Mononuclear cell (primary cell): ENCODE data around the gene B4GALNT2. TPM values are rescaled to one million over a fixed set of nuclear protein-coding genes. Genes with fewer than 3 reads are reported as not detected.
"Not testable (repeated sequence)": the region's sequence is repeated elsewhere in the genome, so short reads cannot be mapped to it uniquely, and the experiment has no call there.

Experiments
- H3K27me3 ChIP-seq: 2 replicates; pipeline ENCODE4 v1.6.0; 2011; ENCODE audit warnings: low read length, control low read depth; ENCODE audit not compliant: insufficient read depth
- H3K4me1 ChIP-seq: 2 replicates; pipeline ENCODE4 v1.5.1; 2011; ENCODE audit warnings: mild to moderate bottlenecking, low read length, control low read depth; ENCODE audit not compliant: insufficient read depth
- H3K4me3 ChIP-seq: 2 replicates; pipeline ENCODE4 v1.5.1; 2011; ENCODE audit warnings: mild to moderate bottlenecking, low read length, moderate library complexity
- H3K9me3 ChIP-seq: 2 replicates; pipeline ENCODE4 v1.5.1; 2011; ENCODE audit warnings: low read depth, mild to moderate bottlenecking, control low read depth, low read length
- total RNA-seq: library from RNA; depleted of rRNA; stranded (reverse); fragments of >200 nt; gene quantifications from one replicate; pipeline ENCODE4 v1.2.3, GENCODE V29; 2012

The B4GALNT2 gene
- total RNA-seq, 1 donor = under 0.01 TPM

GRCh38 chr17:49136335-49136734 is 3.8 kb downstream of the B4GALNT2 start:
- Histone ChIP-seq H3K4me3 (no peak overlapping the region), H3K9me3 (no peaks in the 10 kb centered on the region), H3K27me3 (peaks cover 34% of the 10 kb centered on the region), H3K4me1 (peaks cover 7% of the 10 kb centered on the region)

DNA sequence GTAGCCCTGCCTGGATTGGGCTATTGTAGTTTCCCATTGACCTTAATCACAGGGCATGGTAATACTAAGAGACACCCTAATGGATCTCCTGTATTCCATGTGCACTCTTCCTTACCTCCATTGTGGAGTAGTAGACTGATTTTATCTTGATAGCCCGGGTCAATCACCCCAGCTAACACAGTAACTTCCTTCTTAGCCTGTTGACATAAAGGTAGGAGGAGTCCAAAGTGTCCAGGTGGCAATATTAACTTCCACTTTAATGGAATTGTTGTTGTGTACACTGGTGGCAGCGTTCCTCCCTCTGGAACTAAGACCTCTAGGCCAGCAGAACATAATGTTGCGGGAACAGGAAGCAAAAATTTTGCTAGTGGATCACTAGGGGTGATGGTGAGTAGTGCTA is 13.1 kb downstream of the B4GALNT2 start:
- not testable (repeated sequence) for H3K4me3 ChIP-seq, H3K9me3 ChIP-seq, H3K4me1 ChIP-seq, H3K27me3 ChIP-seq

- no peak overlapping the region for H3K4me3 ChIP-seq
- H3K9me3 ChIP-seq = no peaks in the 10 kb centered on the region
- peaks cover 3% of the 10 kb centered on the region for H3K27me3 ChIP-seq
- H3K4me1 ChIP-seq = no peaks in the 10 kb centered on the region
Observed at GRCh38 chr17:49146620-49147306, 14.2 kb downstream of the B4GALNT2 start.

- peaks cover 3% of the 10 kb centered on the region for H3K27me3 ChIP-seq
- H3K4me3 ChIP-seq = no peak overlapping the region
- no peaks in the 10 kb centered on the region for H3K4me1 ChIP-seq
- H3K9me3 ChIP-seq = no peaks in the 10 kb centered on the region
Observed at GRCh38 chr17:49148171-49148570, 15.6 kb downstream of the B4GALNT2 start.

DNA sequence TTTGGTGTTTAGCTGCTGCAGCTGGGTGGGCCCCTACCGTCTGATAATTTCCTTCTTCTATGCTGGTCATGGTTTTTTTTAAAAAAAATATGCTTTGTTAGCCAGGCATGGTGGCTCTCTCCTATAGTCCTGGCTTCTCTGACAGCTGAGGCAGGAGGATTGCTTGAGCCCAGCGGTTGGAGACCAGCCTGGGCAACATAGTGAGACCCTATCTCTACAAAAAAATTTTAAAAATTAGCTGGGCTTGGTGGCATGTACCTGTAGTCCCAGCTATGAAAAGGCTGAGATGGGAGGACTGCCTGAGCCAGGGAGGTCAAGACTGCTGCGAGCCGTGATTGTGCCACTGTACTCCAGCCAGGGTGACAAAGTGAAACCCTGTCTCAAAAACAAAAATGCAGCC is 19.4 kb downstream of the B4GALNT2 start:
- Histone ChIP-seq H3K9me3 (no peaks in the 10 kb centered on the region), H3K4me3 (no peak overlapping the region), H3K4me1 (no peaks in the 10 kb centered on the region), H3K27me3 (no peaks in the 10 kb centered on the region)

GRCh38 chr17:49156256-49156655 is 23.7 kb downstream of the B4GALNT2 start:
- no peaks in the 10 kb centered on the region for H3K4me1 ChIP-seq
- peaks cover 13% of the 10 kb centered on the region for H3K27me3 ChIP-seq
- H3K9me3 ChIP-seq = no peaks in the 10 kb centered on the region
- H3K4me3 ChIP-seq = no peak overlapping the region

DNA sequence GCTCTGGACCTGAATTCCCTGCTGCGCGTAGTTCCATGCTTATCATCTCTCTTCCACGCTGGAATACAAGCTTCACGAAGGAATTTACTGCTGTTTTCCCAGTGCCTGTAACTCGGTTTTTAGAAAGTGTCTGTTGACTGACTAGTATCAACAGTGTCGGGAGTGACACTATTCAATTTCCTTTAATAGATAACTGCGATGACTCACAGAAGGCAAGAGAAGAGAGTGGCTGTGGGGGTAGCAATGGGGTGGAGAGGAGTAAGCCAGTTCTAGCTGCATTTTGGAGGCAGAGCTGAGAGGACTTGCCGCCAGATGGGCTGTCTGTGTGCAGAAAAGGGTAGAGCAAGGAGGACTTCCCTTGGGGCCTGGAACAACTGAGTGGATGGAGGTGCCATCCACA is 25.2 kb downstream of the B4GALNT2 start:
- Histone ChIP-seq H3K27me3 (peaks cover 13% of the 10 kb centered on the region), H3K4me3 (no peak overlapping the region), H3K4me1 (no peaks in the 10 kb centered on the region), H3K9me3 (no peaks in the 10 kb centered on the region)

GRCh38 chr17:49162866-49163265 is 30.3 kb downstream of the B4GALNT2 start:
- Histone ChIP-seq H3K4me1 (no peaks in the 10 kb centered on the region), H3K4me3 (no peak overlapping the region), H3K9me3 (no peaks in the 10 kb centered on the region), H3K27me3 (peaks cover 10% of the 10 kb centered on the region)

DNA sequence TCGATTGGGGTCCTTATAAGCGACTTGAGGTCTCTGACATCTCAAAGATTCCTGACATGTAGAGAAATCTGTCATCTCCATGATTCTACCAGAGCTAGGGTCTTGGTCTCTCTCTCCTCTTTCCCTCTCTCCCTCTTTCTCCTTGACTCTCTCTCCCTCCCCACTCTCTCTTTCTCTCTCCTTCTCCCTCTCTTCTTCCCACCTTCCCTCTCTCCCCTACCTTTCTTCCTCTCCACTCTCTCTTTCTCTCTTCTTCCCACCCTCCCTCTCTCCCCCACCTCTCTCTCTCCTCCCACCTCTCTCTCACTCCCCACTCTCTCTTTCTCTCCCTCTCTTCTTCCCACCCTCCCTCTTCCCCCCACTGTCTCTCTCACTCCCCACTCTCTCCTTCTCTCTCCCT is 32.6 kb downstream of the B4GALNT2 start:
- Histone ChIP-seq H3K4me3 (no peak overlapping the region), H3K9me3 (no peaks in the 10 kb centered on the region), H3K27me3 (peaks cover 18% of the 10 kb centered on the region), H3K4me1 (no peaks in the 10 kb centered on the region)

- H3K4me1 ChIP-seq = no peaks in the 10 kb centered on the region
- H3K27me3 ChIP-seq = peaks cover 18% of the 10 kb centered on the region
- no peak overlapping the region for H3K4me3 ChIP-seq
- H3K9me3 ChIP-seq = no peaks in the 10 kb centered on the region
Observed at GRCh38 chr17:49168706-49169105, 36.1 kb downstream of the B4GALNT2 start.

- no peak overlapping the region for H3K4me3 ChIP-seq
- no peaks in the 10 kb centered on the region for H3K4me1 ChIP-seq
- H3K27me3 ChIP-seq = peaks cover 18% of the 10 kb centered on the region
- peaks cover 2% of the 10 kb centered on the region for H3K9me3 ChIP-seq
Observed at GRCh38 chr17:49170216-49170615, 37.6 kb downstream of the B4GALNT2 start.

GRCh38 chr17:49170711-49171110 is 38.1 kb downstream of the B4GALNT2 start:
- H3K4me1 ChIP-seq, H3K9me3 ChIP-seq, H3K4me3 ChIP-seq: not testable (repeated sequence)
- H3K27me3 ChIP-seq = peaks cover 21% of the 10 kb centered on the region

DNA sequence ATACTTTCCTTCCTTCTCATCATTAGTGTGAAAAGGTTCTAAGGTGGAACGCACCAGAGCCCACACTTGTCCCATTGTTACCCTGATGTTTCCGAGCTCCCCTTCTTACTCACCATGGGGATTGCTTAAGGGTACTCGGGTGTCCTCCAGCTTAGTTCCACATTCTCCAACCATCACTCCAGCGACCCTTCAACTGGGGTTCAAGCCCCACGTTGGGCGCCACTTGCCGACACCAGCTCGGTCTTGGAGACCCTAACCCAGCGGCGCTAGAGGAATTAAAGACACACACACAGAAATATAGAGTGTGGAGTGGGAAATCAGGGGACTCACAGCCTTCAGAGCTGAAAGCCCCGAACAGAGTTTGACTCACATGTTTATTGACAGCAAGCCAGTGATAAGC is 43.4 kb downstream of the B4GALNT2 start:
- H3K27me3 ChIP-seq, H3K4me3 ChIP-seq, H3K4me1 ChIP-seq: not testable (repeated sequence)
- peaks cover 24% of the 10 kb centered on the region for H3K9me3 ChIP-seq

DNA sequence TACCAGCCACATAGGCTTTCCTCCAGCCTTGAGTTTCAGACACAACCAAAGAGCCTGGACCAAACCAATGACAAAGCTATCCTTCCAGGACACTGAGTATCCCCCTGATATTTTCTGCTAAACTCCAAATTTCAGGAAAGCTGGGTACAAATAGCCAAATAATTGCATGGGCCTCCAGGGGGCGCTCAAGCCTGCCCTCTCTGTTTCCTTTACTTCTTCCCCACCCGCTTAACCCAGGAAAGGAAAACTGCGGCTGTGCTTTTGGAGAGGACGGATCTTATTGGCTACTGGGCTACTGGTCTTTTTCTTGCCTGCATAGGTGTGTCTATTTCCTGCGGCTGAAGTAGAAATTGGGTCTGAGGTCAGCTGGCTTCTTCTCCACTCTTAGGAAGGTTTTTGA is 47.7 kb downstream of the B4GALNT2 start:
- H3K4me1 ChIP-seq = no peaks in the 10 kb centered on the region
- peaks cover 4% of the 10 kb centered on the region for H3K27me3 ChIP-seq
- no peak overlapping the region for H3K4me3 ChIP-seq
- peaks cover 22% of the 10 kb centered on the region for H3K9me3 ChIP-seq

GRCh38 chr17:49180998-49181635 is 48.5 kb downstream of the B4GALNT2 start:
- Histone ChIP-seq H3K9me3 (peaks cover 14% of the 10 kb centered on the region), H3K27me3 (no peaks in the 10 kb centered on the region), H3K4me3 (no peak overlapping the region), H3K4me1 (no peaks in the 10 kb centered on the region)

- Histone ChIP-seq H3K9me3 (no peaks in the 10 kb centered on the region), H3K4me3 (no peak overlapping the region), H3K27me3 (no peaks in the 10 kb centered on the region), H3K4me1 (no peaks in the 10 kb centered on the region)
Observed at GRCh38 chr17:49183341-49183740, 50.8 kb downstream of the B4GALNT2 start.
